CD4-positive, alpha-beta T cell (primary cell): ENCODE data around the gene EFNA4. TPM values are rescaled to one million over a fixed set of nuclear protein-coding genes. Genes with fewer than 3 reads are reported as not detected.

Source experiments
- ATAC-seq: fragments of 200-7000 bp; cut with Tn5 transposase; one replicate; pipeline ENCODE4 v1.10.0; 2022; ENCODE audit warnings: mild to moderate bottlenecking; ENCODE audit not compliant: poor library complexity
- CTCF ChIA-PET: fragments of 350-600 bp; sonication (Branson Sonifier 250); formaldehyde crosslinking; loops from one replicate; lab custom pipeline; 2021; ENCODE audit warnings: antibody characterized with exemption, inconsistent platforms; lab: Charles Lee
- POLR2A ChIA-PET: fragments of 350-600 bp; sonication (Branson Sonifier 250); formaldehyde crosslinking; loops from one replicate; lab custom pipeline; 2021; ENCODE audit warnings: antibody characterized with exemption, inconsistent platforms; lab: Charles Lee
- DNase-seq, 14 experiments: peaks; one replicate each; pipeline ENCODE4 v3.0.0-alpha.2; 2013 to 2020; ENCODE audit warnings: mixed read lengths in 2 of 14
- H3K27ac ChIP-seq, 2 donors: one replicate each; pipeline versions ENCODE4 v1.5.1 to v1.7.0; 2013; ENCODE audit warnings: low read length in 2 of 2, low read depth in 1 of 2, mild to moderate bottlenecking in 1 of 2
- H3K27me3 ChIP-seq, 2 experiments: 1 replicate in 1 of 2; 2 replicates in 1 of 2; pipeline versions ENCODE4 v1.6.1 to v1.7.0; 2013; ENCODE audit warnings: low read length in 2 of 2, control low read depth in 1 of 2, mild to moderate bottlenecking in 1 of 2, moderate library complexity in 1 of 2; ENCODE audit not compliant: insufficient read depth in 2 of 2, control insufficient read depth in 1 of 2
- H3K36me3 ChIP-seq: one replicate; pipeline ENCODE4 v1.6.1; 2013; ENCODE audit warnings: low read length, control low read depth; ENCODE audit not compliant: insufficient read depth
- H3K4me1 ChIP-seq: one replicate; pipeline ENCODE4 v1.6.1; 2013; ENCODE audit warnings: low read length, control low read depth; ENCODE audit not compliant: insufficient read depth
- H3K4me3 ChIP-seq: one replicate; pipeline ENCODE4 v1.5.1; 2013; ENCODE audit warnings: mild to moderate bottlenecking, low read length, moderate library complexity
- H3K9me3 ChIP-seq, 2 experiments: 1 replicate in 1 of 2; 2 replicates in 1 of 2; pipeline versions ENCODE4 v1.6.1 to v1.7.0; 2013; ENCODE audit warnings: low read length in 2 of 2, mild to moderate bottlenecking in 2 of 2, control low read depth in 1 of 2, moderate library complexity in 1 of 2; ENCODE audit not compliant: control insufficient read depth in 1 of 2, insufficient read depth in 1 of 2
- H3K27ac Mint-ChIP-seq: one replicate; pipeline ENCODE4 v1.8.0; 2020; ENCODE audit warnings: mixed read lengths
- H3K27me3 Mint-ChIP-seq: one replicate; pipeline ENCODE4 v1.8.0; 2021; ENCODE audit warnings: mixed read lengths
- H3K36me3 Mint-ChIP-seq: one replicate; pipeline ENCODE4 v1.8.0; 2021; ENCODE audit warnings: low read depth, mixed read lengths
- H3K4me1 Mint-ChIP-seq: one replicate; pipeline ENCODE4 v1.8.0; 2021; ENCODE audit warnings: low read depth, mixed read lengths
- H3K4me3 Mint-ChIP-seq: one replicate; pipeline ENCODE4 v1.8.0; 2020; ENCODE audit warnings: mild to moderate bottlenecking, mixed read lengths
- H3K9me3 Mint-ChIP-seq: one replicate; pipeline ENCODE4 v1.8.0; 2020; ENCODE audit warnings: mixed read lengths
- intact Hi-C, 2 experiments: fragments of 100-400 bp; cut with DNase I in 1 of 2; cut with micrococcal nuclease in 1 of 2; formaldehyde crosslinking; loops; one replicate each; pipeline versions ENCODE4 v1.15.1 to v1.9.0; 2023 to 2025; cut with DNase I, micrococcal nuclease
- total RNA-seq, 174 experiments: library from RNA in 2 of 174; stranded (reverse) in 2 of 174; gene quantifications; one replicate each; pipeline ENCODE4 v1.2.3 and lab custom pipeline; 2021 to 2026
- TF ChIP-seq, protein P1 (sequence below): fragments of 200-600 bp; IDR thresholded peaks from one replicate; pipeline ENCODE4 v1.8.0; 2022; ENCODE audit warnings: antibody characterized with exemption, mild to moderate bottlenecking

EFNA4 gene
- total RNA-seq, 2 experiments from 2014 or later = 2.4 to 3.3 TPM

DNA sequence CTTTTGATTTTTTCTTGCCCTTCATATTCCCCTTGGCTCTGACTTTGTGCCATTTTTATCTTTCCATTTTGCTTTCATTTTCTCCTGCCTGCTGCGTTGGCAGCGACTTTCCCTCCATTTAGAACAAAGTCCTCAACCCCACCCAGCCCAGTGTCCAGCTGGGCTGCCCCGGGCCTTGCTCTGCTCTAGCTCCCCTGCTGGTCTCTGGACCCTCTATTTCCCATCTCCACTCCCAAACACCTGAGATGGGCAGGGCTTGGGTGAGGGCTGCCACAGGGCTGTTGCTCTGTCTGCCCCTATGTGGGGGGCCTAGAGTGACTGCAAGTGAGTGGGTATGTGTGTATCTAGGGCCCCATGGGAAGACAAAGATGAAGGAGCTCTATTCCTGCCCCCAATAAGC lies 19.7 kb upstream of the EFNA4 start:
- TF ChIP-seq, protein P1, sequence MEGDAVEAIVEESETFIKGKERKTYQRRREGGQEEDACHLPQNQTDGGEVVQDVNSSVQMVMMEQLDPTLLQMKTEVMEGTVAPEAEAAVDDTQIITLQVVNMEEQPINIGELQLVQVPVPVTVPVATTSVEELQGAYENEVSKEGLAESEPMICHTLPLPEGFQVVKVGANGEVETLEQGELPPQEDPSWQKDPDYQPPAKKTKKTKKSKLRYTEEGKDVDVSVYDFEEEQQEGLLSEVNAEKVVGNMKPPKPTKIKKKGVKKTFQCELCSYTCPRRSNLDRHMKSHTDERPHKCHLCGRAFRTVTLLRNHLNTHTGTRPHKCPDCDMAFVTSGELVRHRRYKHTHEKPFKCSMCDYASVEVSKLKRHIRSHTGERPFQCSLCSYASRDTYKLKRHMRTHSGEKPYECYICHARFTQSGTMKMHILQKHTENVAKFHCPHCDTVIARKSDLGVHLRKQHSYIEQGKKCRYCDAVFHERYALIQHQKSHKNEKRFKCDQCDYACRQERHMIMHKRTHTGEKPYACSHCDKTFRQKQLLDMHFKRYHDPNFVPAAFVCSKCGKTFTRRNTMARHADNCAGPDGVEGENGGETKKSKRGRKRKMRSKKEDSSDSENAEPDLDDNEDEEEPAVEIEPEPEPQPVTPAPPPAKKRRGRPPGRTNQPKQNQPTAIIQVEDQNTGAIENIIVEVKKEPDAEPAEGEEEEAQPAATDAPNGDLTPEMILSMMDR = no peak
- Histone ChIP-seq H3K36me3 (no peaks in the 10 kb centered on the region), H3K27me3 (no peaks in the 10 kb centered on the region), H3K4me1 (peaks cover 4% of the 10 kb centered on the region), H3K27ac (no peak overlapping the region), H3K9me3 (no peaks in the 10 kb centered on the region), H3K4me3 (no peak overlapping the region)
- CTCF ChIA-PET = interaction anchor here (0.7 to 3.5 kb wide), 7 partner anchors 17 to 124 kb away, joined by 3 to 38 read pairs (median 7); partner anchors contain the start of genes EFNA4 and FLAD1
- ATAC-seq (no peak), DNase-seq (no peak)
- no peak overlapping the region for H3K27ac Mint-ChIP-seq
- H3K36me3 Mint-ChIP-seq = no peaks in the 10 kb centered on the region
- POLR2A ChIA-PET = interaction anchor here (0.6 to 1.2 kb wide), 3 partner anchors 21 to 545 kb away, joined by 3 read pairs; no protein-coding TSS in a partner anchor
- intact Hi-C loops = no loop called here
- H3K9me3 Mint-ChIP-seq = no peaks in the 10 kb centered on the region
- no peak overlapping the region for H3K4me3 Mint-ChIP-seq
- peaks cover 9% of the 10 kb centered on the region for H3K4me1 Mint-ChIP-seq
- H3K27me3 Mint-ChIP-seq = no peaks in the 10 kb centered on the region

DNA sequence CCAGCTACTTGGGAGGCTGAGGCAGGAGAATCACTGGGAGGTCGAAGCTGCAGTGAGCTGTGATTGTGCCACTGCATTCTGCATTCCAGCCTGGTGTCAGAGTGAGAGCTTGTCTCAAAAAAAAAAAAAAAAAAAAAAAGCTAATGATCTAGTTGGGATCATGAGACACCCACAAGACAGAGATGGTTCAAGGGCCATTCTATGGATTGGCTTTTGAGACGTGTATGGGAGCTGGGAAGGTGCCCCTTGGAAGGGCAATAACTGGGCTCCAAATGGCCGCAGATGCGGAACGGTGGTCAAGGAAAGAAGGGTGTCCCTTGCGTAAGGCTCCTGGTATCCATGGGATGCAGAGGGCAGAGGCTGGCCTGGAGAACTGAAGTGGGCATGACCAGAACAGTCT lies 19.2 kb upstream of the EFNA4 start:
- no peak for ATAC-seq
- DNase-seq = no peak
- H3K27ac Mint-ChIP-seq = no peak overlapping the region
- H3K36me3 ChIP-seq = no peaks in the 10 kb centered on the region
- H3K27me3 ChIP-seq = no peaks in the 10 kb centered on the region
- no peaks in the 10 kb centered on the region for H3K9me3 ChIP-seq
- intact Hi-C loops = no loop called here
- peaks cover 9% of the 10 kb centered on the region for H3K4me1 Mint-ChIP-seq
- ChIA-PET CTCF (interaction anchor here (0.7 to 3.5 kb wide), 11 partner anchors 10 to 375 kb away, joined by 3 to 38 read pairs (median 4); partner anchors contain the start of genes EFNA4 and FLAD1), POLR2A (interaction anchor here (0.6 to 1.2 kb wide), 2 partner anchors 20 to 89 kb away, joined by 3 read pairs; no protein-coding TSS in a partner anchor)
- no peak overlapping the region for H3K27ac ChIP-seq
- TF ChIP-seq, protein P1 = no peak
- H3K36me3 Mint-ChIP-seq = no peaks in the 10 kb centered on the region
- no peak overlapping the region for H3K4me3 Mint-ChIP-seq
- no peaks in the 10 kb centered on the region for H3K9me3 Mint-ChIP-seq
- peaks cover 4% of the 10 kb centered on the region for H3K4me1 ChIP-seq
- no peak overlapping the region for H3K4me3 ChIP-seq
- H3K27me3 Mint-ChIP-seq = no peaks in the 10 kb centered on the region

DNA sequence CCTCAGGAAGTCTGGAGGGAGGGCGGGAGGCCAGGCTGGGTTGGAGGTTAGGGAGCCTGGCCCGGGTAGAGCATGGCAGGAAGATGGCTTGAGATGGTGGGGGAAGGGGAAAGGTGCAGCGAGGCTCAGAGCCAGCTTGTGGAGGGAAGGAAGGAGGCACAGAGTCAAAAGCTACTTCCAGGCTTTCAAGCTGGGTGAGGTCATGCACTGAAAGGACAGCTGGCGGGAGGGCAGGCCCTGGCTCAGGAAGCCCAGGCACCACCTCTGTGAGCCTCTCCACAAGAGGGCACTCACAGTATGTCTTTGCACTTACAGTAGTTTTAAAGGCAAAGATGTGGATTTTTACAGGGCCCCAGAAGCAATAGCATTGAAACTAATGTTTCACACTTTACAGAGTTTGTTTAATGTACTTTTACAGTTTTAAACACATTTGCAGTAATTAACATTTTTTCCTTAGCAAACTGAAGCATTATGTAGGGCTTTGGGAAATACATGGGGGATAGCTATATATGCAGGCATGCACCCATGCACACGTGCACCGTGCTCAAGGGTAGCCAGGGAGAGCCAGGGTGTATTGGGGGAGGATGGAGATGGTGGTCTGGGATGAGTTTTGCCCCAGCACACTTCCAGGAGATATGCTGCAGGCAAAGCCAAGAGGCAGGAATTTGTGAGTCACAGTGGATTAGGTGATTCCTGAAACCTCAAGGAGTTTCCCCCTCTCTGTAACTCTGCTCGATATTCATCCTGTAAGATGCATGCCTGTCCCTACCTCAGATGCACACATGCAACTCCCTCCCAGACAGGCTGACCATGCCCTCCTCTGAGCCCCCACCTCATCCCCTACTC lies 18.5 kb upstream of the EFNA4 start:
- Mint-ChIP-seq H3K4me1 (peaks cover 9% of the 10 kb centered on the region), H3K36me3 (no peaks in the 10 kb centered on the region), H3K27ac (no peak overlapping the region), H3K4me3 (no peak overlapping the region), H3K27me3 (no peaks in the 10 kb centered on the region), H3K9me3 (no peaks in the 10 kb centered on the region)
- DNase-seq = peak; percentile 42 to 85 (median 52)
- no peak overlapping the region for H3K4me3 ChIP-seq
- H3K27me3 ChIP-seq = no peaks in the 10 kb centered on the region
- peak; percentile 93 for ATAC-seq
- CTCF ChIA-PET = interaction anchor here (0.7 to 3.5 kb wide), 11 partner anchors 9 to 375 kb away, joined by 3 to 38 read pairs (median 3); partner anchors contain the start of genes EFNA4 and FLAD1
- TF ChIP-seq, protein P1 = peak; percentile 72
- no peaks in the 10 kb centered on the region for H3K36me3 ChIP-seq
- H3K27ac ChIP-seq = no peak overlapping the region
- no peaks in the 10 kb centered on the region for H3K9me3 ChIP-seq
- POLR2A ChIA-PET = interaction anchor here (1.2 kb wide), 1 partner anchor 90 kb away, joined by 3 read pairs; no protein-coding TSS in a partner anchor
- intact Hi-C loops = loop anchor here (1.0 to 5.0 kb wide), 3 partner anchors 16 to 122 kb away; no protein-coding TSS in a partner anchor
- H3K4me1 ChIP-seq = peaks cover 7% of the 10 kb centered on the region
